Common myeloid progenitor, CD34-positive (primary cell): Measurements from ENCODE around the gene PIBF1.

ENCODE experiments used
- CTCF ChIA-PET: fragments of 350-600 bp; sonication (Branson Sonifier 250); formaldehyde crosslinking; loops from one replicate; lab custom pipeline; 2021; ENCODE audit warnings: antibody characterized with exemption; lab: Charles Lee
- POLR2A ChIA-PET: fragments of 350-600 bp; sonication (Branson Sonifier 250); formaldehyde crosslinking; loops from one replicate; lab custom pipeline; 2021; ENCODE audit warnings: antibody characterized with exemption; lab: Charles Lee
- DNase-seq, 3 donors: peaks; one replicate each; pipeline versions ENCODE4 v3.0.0 to v3.0.0-alpha.2; 2013
- H3K27ac ChIP-seq, 2 experiments: 1 replicate in 1 of 2; 2 replicates in 1 of 2; pipeline ENCODE4 v1.7.0; 2013; ENCODE audit warnings: inconsistent platforms in 2 of 2, low read length in 2 of 2, mild to moderate bottlenecking in 2 of 2, low read depth in 1 of 2, moderate library complexity in 1 of 2; ENCODE audit not compliant: severe bottlenecking in 2 of 2, insufficient read depth in 1 of 2, poor library complexity in 1 of 2
- H3K27me3 ChIP-seq, 5 experiments: replicated peaks in 2 of 5; 1 replicate in 3 of 5; 2 replicates in 2 of 5; pipeline versions ENCODE4 v1.6.1 to v1.7.0; 2013; ENCODE audit warnings: low read length in 4 of 5, mild to moderate bottlenecking in 2 of 5, moderate library complexity in 2 of 5, inconsistent platforms in 1 of 5; ENCODE audit not compliant: insufficient read depth in 5 of 5, control insufficient read depth in 4 of 5
- H3K36me3 ChIP-seq, 4 experiments: 1 replicate in 2 of 4; 2 replicates in 2 of 4; pipeline versions ENCODE4 v1.6.1 to v1.7.0; 2013; ENCODE audit warnings: low read length in 3 of 4, control low read depth in 1 of 4, mild to moderate bottlenecking in 1 of 4; ENCODE audit not compliant: control insufficient read depth in 4 of 4, insufficient read depth in 4 of 4
- H3K4me1 ChIP-seq, 4 experiments: 1 replicate in 3 of 4; 2 replicates in 1 of 4; pipeline versions ENCODE4 v1.6.1 to v1.7.1; 2013; ENCODE audit warnings: low read length in 3 of 4, mild to moderate bottlenecking in 3 of 4, control low read depth in 1 of 4, inconsistent platforms in 1 of 4, moderate library complexity in 1 of 4; ENCODE audit not compliant: control insufficient read depth in 4 of 4, insufficient read depth in 4 of 4; ENCODE audit errors: control extremely low read depth in 1 of 4
- H3K4me3 ChIP-seq, 7 experiments: 1 replicate in 4 of 7; 2 replicates in 3 of 7; pipeline versions ENCODE4 v1.5.1 to v1.7.0; 2013; ENCODE audit warnings: mild to moderate bottlenecking in 7 of 7, low read length in 6 of 7, moderate library complexity in 6 of 7, inconsistent platforms in 2 of 7, low read depth in 2 of 7, control low read depth in 1 of 7; ENCODE audit not compliant: insufficient read depth in 4 of 7, control insufficient read depth in 1 of 7; ENCODE audit errors: extremely low read depth in 1 of 7
- H3K9me3 ChIP-seq, 5 experiments: 1 replicate in 4 of 5; 2 replicates in 1 of 5; pipeline versions ENCODE4 v1.6.1 to v1.7.1; 2013; ENCODE audit warnings: low read length in 4 of 5, mild to moderate bottlenecking in 2 of 5, inconsistent platforms in 1 of 5, low read depth in 1 of 5, moderate library complexity in 1 of 5; ENCODE audit not compliant: control insufficient read depth in 4 of 5, insufficient read depth in 2 of 5; ENCODE audit errors: control extremely low read depth in 1 of 5
- WGBS: methylation state at CpG from one replicate; pipeline ENCODE4 v1.1.5; 2013; ENCODE audit not compliant: insufficient coverage; 5-methylcytosine and 5-hydroxymethylcytosine counted together

Gene PIBF1

DNA sequence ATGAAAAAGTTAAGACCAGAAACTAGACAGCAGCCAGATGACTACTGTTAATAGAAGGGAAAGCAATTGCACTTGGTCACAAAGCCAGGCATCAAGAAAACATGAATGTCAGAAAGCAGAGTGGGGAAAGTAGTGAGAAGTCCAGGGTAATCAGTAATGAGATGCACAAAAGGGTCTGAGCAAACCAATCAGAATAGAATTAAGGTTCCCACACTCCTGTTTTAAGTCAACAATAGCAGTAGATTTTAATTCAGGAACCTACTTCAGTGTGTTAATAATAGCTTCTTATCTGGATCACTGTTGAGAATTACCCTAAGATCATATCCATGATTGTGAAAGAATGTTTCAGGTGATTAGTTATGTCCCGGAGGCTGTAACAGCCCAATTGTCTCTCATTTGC lies 204.3 kb downstream of the PIBF1 start:
- no peaks in the 10 kb centered on the region for H3K4me1 ChIP-seq
- POLR2A ChIA-PET: no interaction called here
- H3K36me3 ChIP-seq: peaks cover 0 to 5% (median under 1%) of the 10 kb centered on the region in 4 experiments
- DNase-seq: no peak
- no peak overlapping the region for H3K4me3 ChIP-seq
- no peaks in the 10 kb centered on the region for H3K27me3 ChIP-seq
- WGBS: 100% methylated on average over 1 of the region's 1 CpG
- H3K9me3 ChIP-seq: peaks cover 0 to 2% (median 0%) of the 10 kb centered on the region in 5 experiments
- CTCF ChIA-PET: interaction anchor here (1.4 kb wide), 1 partner anchor 74 kb away, joined by 4 read pairs; no protein-coding TSS in a partner anchor
- H3K27ac ChIP-seq: no peak overlapping the region

DNA sequence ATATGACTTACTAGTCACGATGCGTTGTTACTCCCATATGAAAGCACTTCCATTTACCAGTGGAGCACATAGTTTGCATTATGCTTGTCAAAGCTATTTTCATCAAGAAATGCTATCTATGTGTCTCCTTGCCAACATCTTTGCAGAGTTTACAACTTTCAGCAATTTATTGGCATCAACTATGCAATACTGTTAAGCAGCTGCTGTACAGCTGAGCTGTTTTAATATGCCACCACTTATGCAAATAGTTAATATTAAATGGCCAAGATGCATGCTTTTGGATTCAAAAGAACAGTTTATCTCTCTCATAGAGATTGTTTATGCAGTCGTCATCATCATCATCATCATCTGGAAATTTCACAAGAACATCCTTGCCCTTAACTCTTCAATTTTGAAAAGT lies 209.0 kb downstream of the PIBF1 start:
- CTCF ChIA-PET: no interaction called here

GRCh38 chr13:72998012-72998411 lies 216.1 kb downstream of the PIBF1 start:
- WGBS: 100% methylated on average over 1 of the region's 4 CpGs
- H3K4me1 ChIP-seq: peaks cover 0 to 11% (median 5%) of the 10 kb centered on the region in 4 experiments
- H3K4me3 ChIP-seq: no peak overlapping the region
- no peaks in the 10 kb centered on the region for H3K27me3 ChIP-seq
- H3K36me3 ChIP-seq: peaks cover 0 to 2% (median 0%) of the 10 kb centered on the region in 4 experiments
- H3K9me3 ChIP-seq: no peaks in the 10 kb centered on the region
- ChIA-PET CTCF (interaction anchor here (0.6 kb wide), 1 partner anchor 1531 kb away, joined by 3 read pairs; no protein-coding TSS in a partner anchor), POLR2A (no interaction called here)
- no peak for DNase-seq
- no peak overlapping the region for H3K27ac ChIP-seq

More for the DNA sequence above, 209.0 kb downstream of the PIBF1 start:
- H3K9me3 ChIP-seq: peaks cover 0 to 2% (median 0%) of the 10 kb centered on the region in 5 experiments
- H3K4me1 ChIP-seq: no peaks in the 10 kb centered on the region
- WGBS: 100% methylated on average over 1 of the region's 3 CpGs
- no peaks in the 10 kb centered on the region for H3K27me3 ChIP-seq
- H3K4me3 ChIP-seq: no peak overlapping the region
- H3K27ac ChIP-seq: no peak overlapping the region
- POLR2A ChIA-PET: no interaction called here
- no peak for DNase-seq
- peaks cover 0 to 7% (median 2%) of the 10 kb centered on the region in 4 experiments for H3K36me3 ChIP-seq

GRCh38 chr13:73000027-73000674 lies 218.2 kb downstream of the PIBF1 start:
- Histone ChIP-seq H3K27me3 (no peaks in the 10 kb centered on the region), H3K9me3 (no peaks in the 10 kb centered on the region), H3K4me3 (peak overlapping the region in 1 of 7 experiments; percentile 5), H3K36me3 (peaks cover 0 to 2% (median 2%) of the 10 kb centered on the region in 4 experiments), H3K4me1 (peaks cover 0 to 11% (median 5%) of the 10 kb centered on the region in 4 experiments), H3K27ac (peak overlapping the region in 1 of 2 experiments; percentile 56)
- ChIA-PET POLR2A (no interaction called here), CTCF (no interaction called here)
- WGBS: 27% methylated on average over 3 of the region's 4 CpGs
- DNase-seq: peak; percentile 45 to 83 (median 76)

- peaks cover 0 to 2% (median 2%) of the 10 kb centered on the region in 4 experiments for H3K36me3 ChIP-seq
- no peaks in the 10 kb centered on the region for H3K9me3 ChIP-seq
- no peak for DNase-seq
- no peak overlapping the region for H3K27ac ChIP-seq
- POLR2A ChIA-PET: interaction anchor here (0.6 kb wide), 1 partner anchor 714 kb away, joined by 3 read pairs; no protein-coding TSS in a partner anchor
- peaks cover 0 to 11% (median 5%) of the 10 kb centered on the region in 4 experiments for H3K4me1 ChIP-seq
- H3K27me3 ChIP-seq: no peaks in the 10 kb centered on the region
- no peak overlapping the region for H3K4me3 ChIP-seq
- CTCF ChIA-PET: interaction anchor here (1.0 kb wide), 1 partner anchor 19 kb away, joined by 3 read pairs; no protein-coding TSS in a partner anchor
These were observed 220.0 kb downstream of the PIBF1 start for GRCh38 chr13:73001971-73002370.

DNA sequence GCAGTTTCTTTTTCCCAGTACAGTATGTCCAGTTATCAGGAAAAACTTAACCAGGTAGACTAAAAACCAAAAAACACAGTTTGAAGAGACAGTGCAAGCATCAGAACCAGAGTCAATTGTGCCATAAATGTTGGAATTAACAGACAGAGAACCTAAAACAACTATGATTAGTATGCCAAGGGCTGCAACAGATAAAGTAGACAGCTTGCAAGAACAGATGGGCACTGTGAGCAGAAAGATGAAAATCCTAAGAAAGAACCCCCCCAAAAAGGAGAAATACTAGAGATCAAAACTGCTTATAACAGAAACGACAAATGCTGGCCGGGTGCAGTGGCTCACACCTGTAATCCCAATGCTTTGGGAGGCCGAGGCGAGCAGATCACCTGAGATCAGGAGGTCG lies 229.8 kb downstream of the PIBF1 start:
- Histone ChIP-seq H3K36me3 (peaks cover 5 to 10% (median 6%) of the 10 kb centered on the region in 4 experiments), H3K4me3 (no peak overlapping the region), H3K4me1 (no peaks in the 10 kb centered on the region), H3K27ac (no peak overlapping the region), H3K9me3 (no peaks in the 10 kb centered on the region), H3K27me3 (no peaks in the 10 kb centered on the region)
- ChIA-PET POLR2A (no interaction called here), CTCF (no interaction called here)
- DNase-seq: no peak
- no CpG with 5 or more reads among the region's 5 CpGs for WGBS

GRCh38 chr13:73015805-73016204 lies 233.9 kb downstream of the PIBF1 start:
- no CpG with 5 or more reads among the region's 1 CpG for WGBS
- CTCF ChIA-PET: no interaction called here
- H3K4me1 ChIP-seq: no peaks in the 10 kb centered on the region
- POLR2A ChIA-PET: no interaction called here
- H3K36me3 ChIP-seq: peaks cover 0 to 5% (median 2%) of the 10 kb centered on the region in 4 experiments
- H3K27me3 ChIP-seq: no peaks in the 10 kb centered on the region
- DNase-seq: no peak
- H3K9me3 ChIP-seq: no peaks in the 10 kb centered on the region
- H3K27ac ChIP-seq: no peak overlapping the region
- H3K4me3 ChIP-seq: no peak overlapping the region
